Panc1 (cell line): ENCODE results near the gene ACOXL. TPM values are rescaled to one million over a fixed set of nuclear protein-coding genes. Genes with fewer than 3 reads are reported as not detected.

Source experiments
- ATAC-seq: fragments of 200-7000 bp; cut with Tn5 transposase; 2 replicates; pipeline ENCODE4 v1.9.1; 2020; ENCODE audit warnings: mild to moderate bottlenecking, moderate library complexity
- BruUV-seq: library from RNA; stranded (reverse); fragments of 400-500 nt; replicated peaks from 2 replicates; lab custom pipeline; 2021; lab: Mats Ljungman, UMichigan
- CTCF ChIA-PET: fragments of 300-600 bp; sonication (Branson Sonifier 250); formaldehyde crosslinking; loops from one replicate; lab custom pipeline; 2022; ENCODE audit warnings: antibody characterized with exemption; lab: Charles Lee
- POLR2A ChIA-PET: fragments of 300-600 bp; sonication (Branson Sonifier 250); formaldehyde crosslinking; loops from one replicate; lab custom pipeline; 2022; ENCODE audit warnings: antibody characterized with exemption; lab: Charles Lee
- DNase-seq: peaks from one replicate; pipeline ENCODE4 v3.0.0-alpha.2; 2010; ENCODE audit warnings: low read depth, low spot score
- H3K27ac ChIP-seq: 2 replicates; pipeline ENCODE4 v1.5.1; 2011; ENCODE audit warnings: mild to moderate bottlenecking, low read length, inconsistent platforms
- H3K27me3 ChIP-seq: fragments of 200-500 bp; sonication (Bioruptor generic); 2 replicates; pipeline ENCODE4 v1.6.0; 2014; ENCODE audit warnings: low read length, inconsistent platforms; ENCODE audit not compliant: control insufficient read depth, insufficient read depth
- H3K36me3 ChIP-seq: fragments of 200-500 bp; sonication (Bioruptor generic); 2 replicates; pipeline ENCODE4 v1.5.1; 2014; ENCODE audit warnings: inconsistent platforms, mild to moderate bottlenecking, low read length, moderate library complexity; ENCODE audit not compliant: control insufficient read depth, insufficient read depth
- H3K4me1 ChIP-seq: 2 replicates; pipeline ENCODE4 v1.5.1; 2011; ENCODE audit warnings: inconsistent platforms, mild to moderate bottlenecking, low read length, moderate library complexity; ENCODE audit not compliant: control insufficient read depth, insufficient read depth
- H3K4me3 ChIP-seq, 2 experiments: 2 replicates each; pipeline ENCODE4 v1.5.1; 2011 to 2012; ENCODE audit warnings: low read depth in 2 of 2, low read length in 2 of 2, mild to moderate bottlenecking in 2 of 2, inconsistent platforms in 1 of 2, moderate library complexity in 1 of 2
- H3K9me3 ChIP-seq: fragments of 200-500 bp; sonication (Bioruptor generic); 2 replicates; pipeline ENCODE4 v1.5.1; 2014; ENCODE audit warnings: low read depth, mild to moderate bottlenecking, inconsistent platforms, low read length, moderate library complexity; ENCODE audit not compliant: control insufficient read depth, insufficient read depth
- CTCF ChIP-seq: fragments of 450-650 bp; IDR thresholded peaks from 2 replicates; pipeline ENCODE4 v1.5.1; 2017; ENCODE audit warnings: mild to moderate bottlenecking
- POLR2AphosphoS5 ChIP-seq: IDR thresholded peaks from 2 replicates; pipeline ENCODE4 v1.6.1; 2012; ENCODE audit warnings: mild to moderate bottlenecking, low read depth, low read length, moderate library complexity
- REST ChIP-seq, 2 experiments: IDR thresholded peaks; 2 replicates each; pipeline ENCODE4 v1.6.1; 2011 to 2012; ENCODE audit warnings: low read depth in 2 of 2, control low read depth in 1 of 2, low read length in 1 of 2, mild to moderate bottlenecking in 1 of 2, moderate library complexity in 1 of 2; ENCODE audit not compliant: insufficient read depth in 1 of 2
- SIN3A ChIP-seq: IDR thresholded peaks from 2 replicates; pipeline ENCODE4 v1.6.1; 2012; ENCODE audit warnings: low read depth, mild to moderate bottlenecking, low read length, moderate library complexity, borderline replicate concordance; ENCODE audit not compliant: insufficient read depth
- TCF7L2 ChIP-seq: IDR thresholded peaks from 2 replicates; pipeline ENCODE4 v1.6.1; 2011; ENCODE audit warnings: mild to moderate bottlenecking, low read depth, low read length, inconsistent platforms
- in situ Hi-C: cut with HindIII; loops from 2 replicates; pipeline ENCODE4 v1.10.0; 2016; ENCODE audit warnings: low sequenced_read_pairs, low pct_unique_long_range_greater_than_20kb
- intact Hi-C: fragments of 100-400 bp; cut with micrococcal nuclease; formaldehyde crosslinking; loops from one replicate; pipeline ENCODE4 v1.10.0; 2022; ENCODE audit not compliant: unreplicated experiment
- total RNA-seq: library from RNA; stranded (reverse); gene quantifications from one replicate; pipeline ENCODE4 v1.2.1, GENCODE V29; 2021; ENCODE audit not compliant: unreplicated experiment

Gene ACOXL
- total RNA-seq, 1 experiment from 2014 or later, result 4.9 TPM

DNA sequence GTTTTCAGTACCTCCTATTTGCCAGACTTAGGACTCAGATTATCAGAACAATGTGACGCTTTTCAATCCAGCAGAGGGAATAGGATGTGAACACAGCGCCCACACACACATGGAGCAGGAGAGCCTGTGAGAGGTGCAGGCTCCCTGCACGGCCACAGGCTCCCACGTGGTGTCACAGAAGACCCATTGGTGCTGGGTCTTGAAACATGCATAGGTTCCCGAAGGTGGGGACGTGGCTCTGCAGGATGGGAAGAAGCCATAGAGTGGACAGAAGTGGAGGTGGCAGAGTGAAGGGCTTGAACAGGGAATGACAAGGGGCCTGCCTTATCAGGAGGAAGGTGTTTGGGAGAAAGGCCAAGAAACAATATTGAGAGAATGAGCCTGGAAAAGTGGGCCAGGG lies 309.9 kb downstream of the ACOXL start:
- peaks cover 5% of the 10 kb centered on the region; the same call in 1 of the 2 replicates for H3K27me3 ChIP-seq
- H3K27ac ChIP-seq, result no peak overlapping the region
- no peaks in the 10 kb centered on the region for H3K36me3 ChIP-seq
- POLR2A ChIA-PET, result no interaction called here
- ATAC-seq (no peak), DNase-seq (no peak)
- H3K4me3 ChIP-seq, result no peak overlapping the region
- no peaks in the 10 kb centered on the region for H3K9me3 ChIP-seq
- BruUV-seq, result no TSS peak
- TF ChIP-seq REST (IDR thresholded peaks at IDR 0.05; ENCODE audit: insufficient read depth in 1 of 2, low read depth in 2 of 2, low read length in 1 of 2) (no peak), CTCF (no peak), POLR2AphosphoS5 (no peak), SIN3A (no peak), TCF7L2 (no peak)
- H3K4me1 ChIP-seq, result no peaks in the 10 kb centered on the region
- in situ Hi-C loops, result no loop called here
- intact Hi-C loops, result no loop called here
- CTCF ChIA-PET, result no interaction called here

DNA sequence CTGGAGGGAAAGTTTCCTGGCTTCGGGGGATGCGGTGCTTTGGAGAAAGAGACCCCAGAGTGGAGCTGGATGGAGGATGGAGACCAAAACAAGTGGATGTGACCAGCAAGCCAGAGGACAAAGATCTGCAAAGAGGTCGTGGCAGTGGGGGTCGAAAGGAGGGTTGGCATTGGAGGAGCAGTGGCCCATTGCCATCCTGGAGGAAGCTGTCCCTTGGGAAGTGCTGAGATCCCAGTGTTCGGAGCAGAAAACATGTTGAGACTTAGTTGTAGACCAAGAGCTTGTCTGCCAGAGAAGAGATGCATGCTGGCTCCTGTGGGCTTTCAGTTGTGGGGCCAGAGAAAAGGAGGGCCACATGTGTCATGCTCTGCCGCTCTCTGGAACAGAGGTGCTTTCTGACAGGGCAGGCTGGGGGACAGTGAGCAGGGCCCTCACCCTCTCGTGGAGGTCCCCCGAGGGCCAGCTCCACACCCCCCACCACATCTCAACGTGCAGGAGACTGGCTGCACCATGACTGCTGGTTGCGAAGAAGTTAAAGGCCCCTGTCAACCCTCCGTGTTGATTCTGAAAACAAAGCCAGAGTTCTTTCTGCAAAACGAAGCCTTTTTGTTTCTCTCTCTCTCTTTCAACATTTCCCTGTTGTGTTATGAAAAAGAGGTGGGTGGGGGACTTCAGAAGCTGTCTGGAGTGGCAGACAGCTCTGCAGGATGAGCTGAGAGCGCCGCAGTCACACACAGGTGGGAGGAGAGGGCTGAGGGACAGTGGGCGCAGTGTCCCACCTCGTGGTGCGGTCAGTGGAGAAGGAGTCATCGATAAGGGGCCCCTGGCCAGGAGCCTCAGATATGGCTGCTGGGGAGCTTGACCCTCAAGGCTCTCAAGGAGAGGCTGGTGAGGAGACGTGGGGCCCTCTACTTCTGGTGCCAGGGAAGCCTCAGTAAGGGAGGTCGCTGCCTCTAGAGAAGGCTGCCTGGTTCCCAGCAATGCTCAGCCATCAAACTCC lies 310.7 kb downstream of the ACOXL start:
- TF ChIP-seq REST (IDR thresholded peaks at IDR 0.05; ENCODE audit: insufficient read depth in 1 of 2, low read depth in 2 of 2, low read length in 1 of 2) (no peak), SIN3A (no peak), TCF7L2 (no peak), POLR2AphosphoS5 (no peak), CTCF (no peak)
- no peak for DNase-seq
- BruUV-seq, result no TSS peak
- Histone ChIP-seq H3K36me3 (no peaks in the 10 kb centered on the region), H3K27me3 (peaks cover 5% of the 10 kb centered on the region; the same call in 1 of the 2 replicates), H3K9me3 (no peaks in the 10 kb centered on the region), H3K4me3 (no peak overlapping the region), H3K27ac (no peak overlapping the region), H3K4me1 (no peaks in the 10 kb centered on the region)
- ChIA-PET POLR2A (no interaction called here), CTCF (no interaction called here)
- in situ Hi-C loops, result no loop called here
- 0 out of 2 replicates have a peak, but pooled peaks have one; percentile 28 for ATAC-seq
- intact Hi-C loops, result no loop called here
